MM.1S (cell line): ENCODE data around the gene CREB5.
"Not testable (repeated sequence)": the region's sequence is repeated elsewhere in the genome, so short reads cannot be mapped to it uniquely, and the experiment has no call there.

Experiments
- DNase-seq: peaks from one replicate; pipeline ENCODE4 v3.0.0-alpha.2; 2015
- H2AFZ ChIP-seq: fragments of 300-600 bp; sonication (generic); 2 replicates; pipeline ENCODE4 v1.6.0; 2016; ENCODE audit warnings: antibody characterized with exemption, low read length
- H3F3A ChIP-seq: fragments of 300-600 bp; sonication (generic); 2 replicates; pipeline ENCODE4 v1.6.1; 2016; ENCODE audit warnings: mild to moderate bottlenecking, antibody characterized with exemption, low read length, moderate library complexity, mixed read lengths; ENCODE audit not compliant: insufficient read depth
- H3K27ac ChIP-seq: fragments of 300-600 bp; sonication (generic); 2 replicates; pipeline ENCODE4 v1.5.1; 2016; ENCODE audit warnings: mild to moderate bottlenecking, low read length
- H3K27me3 ChIP-seq: fragments of 300-600 bp; sonication (generic); replicated peaks from 2 replicates; pipeline ENCODE4 v1.6.0; 2016; ENCODE audit warnings: low read length; ENCODE audit not compliant: insufficient read depth
- H3K36me3 ChIP-seq: fragments of 300-600 bp; sonication (generic); replicated peaks from 2 replicates; pipeline ENCODE4 v1.6.1; 2016; ENCODE audit warnings: mild to moderate bottlenecking, low read length, mixed read lengths; ENCODE audit not compliant: insufficient read depth
- H3K4me1 ChIP-seq: fragments of 300-600 bp; sonication (generic); 2 replicates; pipeline ENCODE4 v1.6.1; 2016; ENCODE audit warnings: low read length, mixed read lengths
- H3K4me2 ChIP-seq: fragments of 300-600 bp; sonication (generic); 2 replicates; pipeline ENCODE4 v1.6.0; 2016; ENCODE audit warnings: low read depth, low read length
- H3K4me3 ChIP-seq: fragments of 300-600 bp; sonication (generic); 2 replicates; pipeline ENCODE4 v1.5.1; 2016; ENCODE audit warnings: low read length, mixed read lengths
- H3K79me2 ChIP-seq: fragments of 300-600 bp; sonication (generic); 2 replicates; pipeline ENCODE4 v1.6.1; 2016; ENCODE audit warnings: mixed run types, low read length, mixed read lengths
- H3K9ac ChIP-seq: fragments of 300-600 bp; sonication (generic); 2 replicates; pipeline ENCODE4 v1.6.1; 2016; ENCODE audit warnings: low read length, mixed read lengths
- H3K9me2 ChIP-seq: fragments of 300-600 bp; sonication (generic); replicated peaks from 2 replicates; pipeline ENCODE4 v1.6.1; 2016; ENCODE audit warnings: mild to moderate bottlenecking, low read length, mixed read lengths; ENCODE audit not compliant: insufficient read depth
- H3K9me3 ChIP-seq: fragments of 300-600 bp; sonication (generic); replicated peaks from 2 replicates; pipeline ENCODE4 v1.6.1; 2016; ENCODE audit warnings: mild to moderate bottlenecking, low read length, mixed read lengths; ENCODE audit not compliant: insufficient read depth
- H4K20me1 ChIP-seq: fragments of 300-600 bp; sonication (generic); 2 replicates; pipeline ENCODE4 v1.6.1; 2016; ENCODE audit warnings: mild to moderate bottlenecking, low read length, moderate library complexity, mixed read lengths; ENCODE audit not compliant: insufficient read depth
- EZH2 ChIP-seq: fragments of 300-600 bp; sonication (generic); optimal IDR thresholded peaks from 2 replicates; pipeline ENCODE3; 2017; ENCODE audit warnings: low read depth, mild to moderate bottlenecking, antibody characterized with exemption, low read length, mixed read lengths
- EZH2phosphoT487 ChIP-seq: fragments of 300-600 bp; sonication (generic); IDR thresholded peaks from 2 replicates; pipeline ENCODE4 v1.6.1; 2018; ENCODE audit warnings: antibody characterized with exemption, low read length
- TF ChIP-seq, protein P1 (sequence below): fragments of 300-600 bp; sonication (generic); IDR thresholded peaks from 2 replicates; pipeline ENCODE4 v1.5.1; 2016; ENCODE audit warnings: antibody characterized with exemption, low read length, mixed read lengths

The CREB5 gene

DNA sequence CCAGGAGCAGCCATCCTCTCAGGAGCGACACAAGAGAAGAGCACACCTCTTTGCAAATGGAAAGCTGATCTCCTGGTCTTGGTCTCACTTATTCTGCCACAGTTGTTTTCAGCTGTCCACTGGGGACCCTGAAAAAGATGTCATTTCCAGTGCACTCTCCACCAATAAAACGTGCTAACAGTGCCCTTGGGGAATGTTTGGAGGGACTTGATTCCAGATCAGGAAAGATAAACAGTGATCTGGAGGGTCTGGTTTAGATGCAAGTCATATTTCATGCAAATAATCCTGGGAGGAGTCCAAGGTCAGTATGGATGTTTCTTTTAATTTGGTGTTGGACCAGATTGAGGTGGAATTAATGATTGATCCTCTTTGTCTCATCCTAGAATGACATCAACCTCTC, 185.0 kb downstream of the CREB5 start:
- no peak for DNase-seq
- no peaks in the 10 kb centered on the region for H3K9me3 ChIP-seq
- H3K9ac ChIP-seq: no peak overlapping the region
- no peaks in the 10 kb centered on the region for H3K27me3 ChIP-seq
- H3K27ac ChIP-seq: no peak overlapping the region
- H3K4me2 ChIP-seq: no peak overlapping the region
- no peaks in the 10 kb centered on the region for H3K9me2 ChIP-seq
- H3F3A ChIP-seq: no peaks in the 10 kb centered on the region
- H3K79me2 ChIP-seq: no peaks in the 10 kb centered on the region
- H2AFZ ChIP-seq: no peak overlapping the region
- no peak overlapping the region for H3K4me3 ChIP-seq
- no peak for TF ChIP-seq EZH2phosphoT487
- TF ChIP-seq EZH2: no peak
- TF ChIP-seq, protein P1, sequence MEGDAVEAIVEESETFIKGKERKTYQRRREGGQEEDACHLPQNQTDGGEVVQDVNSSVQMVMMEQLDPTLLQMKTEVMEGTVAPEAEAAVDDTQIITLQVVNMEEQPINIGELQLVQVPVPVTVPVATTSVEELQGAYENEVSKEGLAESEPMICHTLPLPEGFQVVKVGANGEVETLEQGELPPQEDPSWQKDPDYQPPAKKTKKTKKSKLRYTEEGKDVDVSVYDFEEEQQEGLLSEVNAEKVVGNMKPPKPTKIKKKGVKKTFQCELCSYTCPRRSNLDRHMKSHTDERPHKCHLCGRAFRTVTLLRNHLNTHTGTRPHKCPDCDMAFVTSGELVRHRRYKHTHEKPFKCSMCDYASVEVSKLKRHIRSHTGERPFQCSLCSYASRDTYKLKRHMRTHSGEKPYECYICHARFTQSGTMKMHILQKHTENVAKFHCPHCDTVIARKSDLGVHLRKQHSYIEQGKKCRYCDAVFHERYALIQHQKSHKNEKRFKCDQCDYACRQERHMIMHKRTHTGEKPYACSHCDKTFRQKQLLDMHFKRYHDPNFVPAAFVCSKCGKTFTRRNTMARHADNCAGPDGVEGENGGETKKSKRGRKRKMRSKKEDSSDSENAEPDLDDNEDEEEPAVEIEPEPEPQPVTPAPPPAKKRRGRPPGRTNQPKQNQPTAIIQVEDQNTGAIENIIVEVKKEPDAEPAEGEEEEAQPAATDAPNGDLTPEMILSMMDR: no peak
- no peaks in the 10 kb centered on the region for H4K20me1 ChIP-seq
- no peaks in the 10 kb centered on the region for H3K4me1 ChIP-seq
- no peaks in the 10 kb centered on the region for H3K36me3 ChIP-seq

DNA sequence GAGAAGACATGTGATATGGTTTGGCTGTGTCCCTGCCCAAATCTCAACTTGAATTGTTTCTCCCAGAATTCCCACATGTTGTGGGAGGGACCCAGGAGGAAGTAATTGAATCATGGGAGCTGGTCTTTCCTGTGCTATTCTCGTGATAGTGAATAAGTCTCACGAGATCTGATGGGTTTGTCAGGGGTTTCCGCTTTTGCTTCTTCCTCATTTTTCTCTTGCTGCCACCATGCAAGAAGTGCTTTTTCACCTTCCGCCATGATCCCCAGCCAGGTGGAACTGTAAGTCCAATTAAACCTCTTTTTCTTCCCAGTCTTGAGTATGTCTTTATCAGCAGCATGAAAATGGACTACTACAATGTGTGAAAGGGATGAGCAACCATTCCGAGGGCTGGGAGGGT, 185.7 kb downstream of the CREB5 start:
- H3K79me2 ChIP-seq, H3K4me2 ChIP-seq, H4K20me1 ChIP-seq, DNase-seq, H3K9me2 ChIP-seq, H2AFZ ChIP-seq, H3K9me3 ChIP-seq, H3F3A ChIP-seq, H3K36me3 ChIP-seq, H3K9ac ChIP-seq, H3K4me3 ChIP-seq, H3K27me3 ChIP-seq, H3K4me1 ChIP-seq, H3K27ac ChIP-seq: not testable (repeated sequence)

DNA sequence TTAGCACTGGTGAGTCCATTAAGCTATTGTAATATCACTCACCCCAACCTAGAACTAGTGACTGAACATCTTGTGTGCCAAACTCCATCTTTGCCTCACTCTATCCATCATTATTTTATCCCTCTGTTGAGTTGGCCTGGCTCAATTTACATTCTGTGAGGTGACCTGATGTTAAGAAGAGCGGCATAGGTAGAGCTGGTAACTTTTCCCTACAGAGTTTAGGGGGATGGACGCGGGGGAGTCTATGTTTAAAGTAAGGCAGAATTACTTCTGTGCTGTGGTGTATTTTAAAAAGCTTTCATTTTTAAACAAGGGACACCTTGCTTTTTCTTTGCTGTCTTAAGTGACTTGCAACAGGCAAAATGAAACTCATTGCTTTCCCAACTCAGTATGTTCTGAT, 186.3 kb downstream of the CREB5 start:
- no peak overlapping the region for H3K4me2 ChIP-seq
- no peaks in the 10 kb centered on the region for H3K9me2 ChIP-seq
- H3K27me3 ChIP-seq: no peaks in the 10 kb centered on the region
- no peaks in the 10 kb centered on the region for H3K4me1 ChIP-seq
- no peaks in the 10 kb centered on the region for H3F3A ChIP-seq
- H3K27ac ChIP-seq: no peak overlapping the region
- no peak overlapping the region for H3K9ac ChIP-seq
- no peak for DNase-seq
- TF ChIP-seq, protein P1: no peak
- TF ChIP-seq EZH2phosphoT487 (no peak), EZH2 (no peak)
- no peaks in the 10 kb centered on the region for H3K36me3 ChIP-seq
- H3K4me3 ChIP-seq: no peak overlapping the region
- H3K9me3 ChIP-seq: no peaks in the 10 kb centered on the region
- no peaks in the 10 kb centered on the region for H4K20me1 ChIP-seq
- H2AFZ ChIP-seq: no peak overlapping the region
- no peaks in the 10 kb centered on the region for H3K79me2 ChIP-seq

DNA sequence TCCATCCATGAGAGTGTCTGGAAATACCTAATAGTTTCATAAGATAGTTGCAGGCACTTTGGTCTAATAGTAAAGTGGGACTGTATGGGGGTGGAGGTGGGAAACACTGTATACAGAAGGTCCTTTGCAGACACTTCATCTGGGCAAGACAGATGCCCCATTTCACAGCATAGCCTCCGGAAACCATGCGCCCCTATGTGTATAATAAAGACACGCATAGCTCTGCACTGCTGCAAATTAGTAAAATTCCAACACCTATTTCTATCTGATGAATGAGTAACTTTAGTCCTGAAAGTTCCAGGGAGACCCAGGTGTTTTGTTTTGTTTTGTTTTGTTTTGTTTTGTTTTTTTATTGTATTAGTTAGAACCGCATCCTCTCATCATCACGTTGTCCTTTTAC, 187.1 kb downstream of the CREB5 start:
- H3K4me1 ChIP-seq: no peaks in the 10 kb centered on the region
- no peak overlapping the region for H3K4me2 ChIP-seq
- no peak overlapping the region for H2AFZ ChIP-seq
- H3K9ac ChIP-seq: no peak overlapping the region
- no peaks in the 10 kb centered on the region for H4K20me1 ChIP-seq
- H3K4me3 ChIP-seq: no peak overlapping the region
- H3K27me3 ChIP-seq: no peaks in the 10 kb centered on the region
- no peaks in the 10 kb centered on the region for H3F3A ChIP-seq
- TF ChIP-seq EZH2phosphoT487 (no peak), EZH2 (no peak)
- TF ChIP-seq, protein P1: no peak
- H3K9me2 ChIP-seq: no peaks in the 10 kb centered on the region
- no peak overlapping the region for H3K27ac ChIP-seq
- DNase-seq: no peak
- H3K79me2 ChIP-seq: no peaks in the 10 kb centered on the region
- H3K9me3 ChIP-seq: no peaks in the 10 kb centered on the region
- H3K36me3 ChIP-seq: no peaks in the 10 kb centered on the region
